Measurements from ENCODE around the gene GRIN3A.

DNA sequence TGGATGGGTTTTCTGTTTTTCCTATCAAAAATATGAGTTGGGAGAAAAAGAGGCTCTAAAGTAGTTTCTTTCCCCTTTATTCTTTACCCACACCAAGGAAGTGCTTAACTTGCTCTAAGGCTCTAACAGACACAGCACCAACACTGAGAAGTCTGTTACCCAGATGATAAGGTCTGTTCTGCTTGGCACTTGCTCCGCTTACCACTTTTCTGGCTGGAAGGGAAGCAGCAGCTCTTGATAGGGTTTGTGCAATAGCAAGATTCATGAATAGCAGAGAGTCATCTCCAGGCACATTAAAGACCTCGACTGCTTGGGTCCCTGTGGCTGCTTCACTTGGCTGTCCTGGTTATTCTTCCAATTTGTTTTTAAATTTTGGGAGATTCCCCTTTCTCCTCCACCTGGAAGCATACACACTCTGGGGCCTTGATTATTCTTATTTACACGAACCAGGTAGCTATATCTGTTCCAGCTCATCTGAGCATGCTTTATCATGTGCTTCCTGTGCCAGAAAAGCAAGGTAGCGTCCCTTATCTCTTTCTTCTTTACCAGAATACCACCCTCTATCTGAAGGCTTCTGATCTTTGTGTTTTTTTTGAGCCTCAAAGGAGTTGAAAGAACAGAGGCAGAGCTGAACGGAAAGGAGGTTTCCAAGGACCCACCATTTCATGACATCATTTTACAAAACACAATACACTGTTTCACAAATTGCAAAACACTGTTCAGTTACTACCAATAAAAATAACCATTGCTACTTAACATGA lies 168.5 kb downstream of the GRIN3A start:
- TF ChIP-seq, protein P1, sequence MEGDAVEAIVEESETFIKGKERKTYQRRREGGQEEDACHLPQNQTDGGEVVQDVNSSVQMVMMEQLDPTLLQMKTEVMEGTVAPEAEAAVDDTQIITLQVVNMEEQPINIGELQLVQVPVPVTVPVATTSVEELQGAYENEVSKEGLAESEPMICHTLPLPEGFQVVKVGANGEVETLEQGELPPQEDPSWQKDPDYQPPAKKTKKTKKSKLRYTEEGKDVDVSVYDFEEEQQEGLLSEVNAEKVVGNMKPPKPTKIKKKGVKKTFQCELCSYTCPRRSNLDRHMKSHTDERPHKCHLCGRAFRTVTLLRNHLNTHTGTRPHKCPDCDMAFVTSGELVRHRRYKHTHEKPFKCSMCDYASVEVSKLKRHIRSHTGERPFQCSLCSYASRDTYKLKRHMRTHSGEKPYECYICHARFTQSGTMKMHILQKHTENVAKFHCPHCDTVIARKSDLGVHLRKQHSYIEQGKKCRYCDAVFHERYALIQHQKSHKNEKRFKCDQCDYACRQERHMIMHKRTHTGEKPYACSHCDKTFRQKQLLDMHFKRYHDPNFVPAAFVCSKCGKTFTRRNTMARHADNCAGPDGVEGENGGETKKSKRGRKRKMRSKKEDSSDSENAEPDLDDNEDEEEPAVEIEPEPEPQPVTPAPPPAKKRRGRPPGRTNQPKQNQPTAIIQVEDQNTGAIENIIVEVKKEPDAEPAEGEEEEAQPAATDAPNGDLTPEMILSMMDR (IDR thresholded peaks at IDR 0.05), result no peak
- TF ChIP-seq POLR2A (IDR thresholded peaks at IDR 0.05), result no peak

Measured in esophagus squamous epithelium (tissue), 4 donors.